Mesenchymal stem cell (in vitro differentiated cells and primary cell): ENCODE measurements around the gene VEGFD.

Experiments
- DNase-seq: peaks from one replicate; pipeline ENCODE4 v3.0.0-alpha.2; 2013
- H2AFZ ChIP-seq: one replicate; pipeline ENCODE4 v1.6.1; 2013; ENCODE audit warnings: low read depth, mild to moderate bottlenecking, control low read depth, inconsistent platforms, low read length, moderate library complexity
- H2AK5ac ChIP-seq: 2 replicates; pipeline ENCODE4 v1.6.1; 2013; ENCODE audit warnings: low read length, moderate library complexity, mild to moderate bottlenecking, inconsistent platforms; ENCODE audit not compliant: severe bottlenecking
- H2BK120ac ChIP-seq: one replicate; pipeline ENCODE4 v1.6.1; 2013; ENCODE audit warnings: low read depth, mild to moderate bottlenecking, inconsistent platforms, low read length, moderate library complexity
- H2BK12ac ChIP-seq, 2 experiments: one replicate each; pipeline ENCODE4 v1.6.1; 2013; ENCODE audit warnings: inconsistent platforms in 2 of 2, low read length in 2 of 2, mild to moderate bottlenecking in 2 of 2, moderate library complexity in 2 of 2, control low read depth in 1 of 2
- H2BK15ac ChIP-seq: one replicate; pipeline ENCODE4 v1.6.1; 2013; ENCODE audit warnings: mild to moderate bottlenecking, low read depth, inconsistent platforms; ENCODE audit not compliant: poor library complexity, severe bottlenecking
- H2BK5ac ChIP-seq: 2 replicates; pipeline ENCODE4 v1.6.1; 2013; ENCODE audit warnings: low read depth, mild to moderate bottlenecking, low read length, control low read depth, inconsistent platforms; ENCODE audit not compliant: poor library complexity, severe bottlenecking
- H3K14ac ChIP-seq, 2 experiments: one replicate each; pipeline ENCODE4 v1.6.1; 2013; ENCODE audit warnings: inconsistent platforms in 2 of 2, low read length in 2 of 2, control low read depth in 1 of 2, mild to moderate bottlenecking in 1 of 2, moderate library complexity in 1 of 2
- H3K18ac ChIP-seq, 2 experiments: one replicate each; pipeline ENCODE4 v1.6.1; 2013; ENCODE audit warnings: inconsistent platforms in 2 of 2, low read length in 2 of 2, control low read depth in 1 of 2, low read depth in 1 of 2, mild to moderate bottlenecking in 1 of 2
- H3K23ac ChIP-seq, 2 experiments: one replicate each; pipeline ENCODE4 v1.6.1; 2013; ENCODE audit warnings: inconsistent platforms in 2 of 2, low read length in 2 of 2, mild to moderate bottlenecking in 2 of 2, moderate library complexity in 2 of 2, control low read depth in 1 of 2
- H3K27ac ChIP-seq: 2 replicates; pipeline ENCODE4 v1.5.1; 2013; ENCODE audit warnings: mild to moderate bottlenecking, moderate library complexity, low read length, control low read depth, inconsistent platforms; ENCODE audit not compliant: poor library complexity, severe bottlenecking
- H3K27me3 ChIP-seq, 2 experiments: 2 replicates each; pipeline versions ENCODE4 v1.6.1 to v1.7.0; 2013; ENCODE audit warnings: low read length in 2 of 2, mild to moderate bottlenecking in 2 of 2, moderate library complexity in 2 of 2, control low read depth in 1 of 2, inconsistent platforms in 1 of 2; ENCODE audit not compliant: control insufficient read depth in 1 of 2, insufficient read depth in 1 of 2
- H3K36me3 ChIP-seq, 2 experiments: 2 replicates each; pipeline versions ENCODE4 v1.6.1 to v1.7.0; 2013; ENCODE audit warnings: low read length in 2 of 2, control low read depth in 1 of 2, inconsistent platforms in 1 of 2, low read depth in 1 of 2, mild to moderate bottlenecking in 1 of 2; ENCODE audit not compliant: insufficient read depth in 2 of 2, control insufficient read depth in 1 of 2
- H3K4ac ChIP-seq, 2 experiments: one replicate each; pipeline ENCODE4 v1.6.1; 2013; ENCODE audit warnings: inconsistent platforms in 2 of 2, low read length in 2 of 2, mild to moderate bottlenecking in 2 of 2, moderate library complexity in 2 of 2, control low read depth in 1 of 2, low read depth in 1 of 2
- H3K4me1 ChIP-seq: 2 replicates; pipeline ENCODE4 v1.6.1; 2013; ENCODE audit warnings: low read depth, low read length, control low read depth; ENCODE audit not compliant: control insufficient read depth, insufficient read depth
- H3K4me2 ChIP-seq: 2 replicates; pipeline ENCODE4 v1.6.1; 2013; ENCODE audit warnings: low read length, mild to moderate bottlenecking, inconsistent platforms; ENCODE audit not compliant: poor library complexity, severe bottlenecking
- H3K4me3 ChIP-seq, 2 experiments: 2 replicates each; pipeline versions ENCODE4 v1.5.1 to v1.7.0; 2013; ENCODE audit warnings: low read length in 2 of 2, mild to moderate bottlenecking in 2 of 2, control low read depth in 1 of 2, low read depth in 1 of 2; ENCODE audit not compliant: insufficient read depth in 1 of 2
- H3K79me1 ChIP-seq: replicated peaks from 2 replicates; pipeline ENCODE4 v1.6.1; 2013; ENCODE audit warnings: mild to moderate bottlenecking, control low read depth, low read length, inconsistent platforms; ENCODE audit not compliant: poor library complexity, severe bottlenecking
- H3K9ac ChIP-seq: 2 replicates; pipeline ENCODE4 v1.7.0; 2013; ENCODE audit warnings: mild to moderate bottlenecking, low read length, moderate library complexity
- H3K9me3 ChIP-seq: 2 replicates; pipeline ENCODE4 v1.7.0; 2013; ENCODE audit warnings: mild to moderate bottlenecking, low read length; ENCODE audit not compliant: control insufficient read depth
- H4K8ac ChIP-seq: one replicate; pipeline ENCODE4 v1.6.1; 2013; ENCODE audit warnings: inconsistent platforms, mild to moderate bottlenecking, low read length, moderate library complexity
- H4K91ac ChIP-seq: one replicate; pipeline ENCODE4 v1.6.1; 2013; ENCODE audit warnings: mild to moderate bottlenecking, low read length, inconsistent platforms
- WGBS: methylation state at CpG from one replicate; pipeline ENCODE4 v1.1.7; 2013; ENCODE audit warnings: mixed read lengths; 5-methylcytosine and 5-hydroxymethylcytosine counted together

The VEGFD gene

GRCh38 chrX:15366506-15367352, 17.5 kb downstream of the VEGFD start:
- Histone ChIP-seq H2BK5ac (no peak overlapping the region), H3K27ac (no peak overlapping the region), H3K4me1 (no peaks in the 10 kb centered on the region), H3K14ac (no peak overlapping the region), H4K8ac (no peak overlapping the region), H2BK12ac (no peak overlapping the region), H2AK5ac (no peak overlapping the region), H2AFZ (no peak overlapping the region), H3K4ac (no peak overlapping the region), H3K9ac (no peak overlapping the region), H3K79me1 (no peaks in the 10 kb centered on the region), H2BK120ac (no peak overlapping the region), H3K27me3 (peaks cover 0 to 10% of the 10 kb centered on the region in 2 experiments), H3K36me3 (no peaks in the 10 kb centered on the region), H3K4me2 (no peak overlapping the region), H3K9me3 (no peaks in the 10 kb centered on the region), H3K23ac (no peak overlapping the region), H2BK15ac (no peak overlapping the region), H3K4me3 (no peak overlapping the region), H4K91ac (no peak overlapping the region), H3K18ac (no peak overlapping the region)
- WGBS, result 88% methylated on average over 8 of the region's 9 CpGs
- no peak for DNase-seq

GRCh38 chrX:15359701-15360100, 24.5 kb downstream of the VEGFD start:
- no peak overlapping the region for H3K4ac ChIP-seq
- H3K4me2 ChIP-seq, result no peak overlapping the region
- no peak overlapping the region for H4K91ac ChIP-seq
- H2AK5ac ChIP-seq, result no peak overlapping the region
- H2BK5ac ChIP-seq, result no peak overlapping the region
- 100% methylated on average over 1 of the region's 2 CpGs for WGBS
- H3K9me3 ChIP-seq, result no peaks in the 10 kb centered on the region
- no peak overlapping the region for H3K4me3 ChIP-seq
- H3K14ac ChIP-seq, result no peak overlapping the region
- H2BK12ac ChIP-seq, result no peak overlapping the region
- H3K23ac ChIP-seq, result no peak overlapping the region
- H2AFZ ChIP-seq, result no peak overlapping the region
- H3K27ac ChIP-seq, result no peak overlapping the region
- H2BK120ac ChIP-seq, result no peak overlapping the region
- no peak for DNase-seq
- no peaks in the 10 kb centered on the region for H3K79me1 ChIP-seq
- no peak overlapping the region for H4K8ac ChIP-seq
- no peaks in the 10 kb centered on the region for H3K36me3 ChIP-seq
- no peaks in the 10 kb centered on the region for H3K4me1 ChIP-seq
- peaks cover 0 to 4% of the 10 kb centered on the region in 2 experiments for H3K27me3 ChIP-seq
- no peak overlapping the region for H3K18ac ChIP-seq
- H3K9ac ChIP-seq, result no peak overlapping the region
- H2BK15ac ChIP-seq, result no peak overlapping the region

GRCh38 chrX:15358533-15358932, 25.7 kb downstream of the VEGFD start:
- no peak for DNase-seq
- Histone ChIP-seq H2AK5ac (no peak overlapping the region), H3K4me1 (no peaks in the 10 kb centered on the region), H2BK12ac (no peak overlapping the region), H2BK15ac (no peak overlapping the region), H2BK120ac (no peak overlapping the region), H3K36me3 (no peaks in the 10 kb centered on the region), H2AFZ (no peak overlapping the region), H3K4me3 (no peak overlapping the region), H3K27ac (no peak overlapping the region), H3K23ac (no peak overlapping the region), H3K18ac (no peak overlapping the region), H4K8ac (no peak overlapping the region), H3K9me3 (no peaks in the 10 kb centered on the region), H3K14ac (no peak overlapping the region), H3K4me2 (no peak overlapping the region), H3K9ac (no peak overlapping the region), H3K27me3 (peaks cover 0 to 4% of the 10 kb centered on the region in 2 experiments), H4K91ac (no peak overlapping the region), H3K79me1 (no peaks in the 10 kb centered on the region), H2BK5ac (no peak overlapping the region), H3K4ac (no peak overlapping the region)
- no CpG with 5 or more reads among the region's 2 CpGs for WGBS

GRCh38 chrX:15356444-15356843, 27.8 kb downstream of the VEGFD start:
- Histone ChIP-seq H3K18ac (no peak overlapping the region), H3K23ac (no peak overlapping the region), H4K91ac (no peak overlapping the region), H3K4me3 (no peak overlapping the region), H3K27ac (no peak overlapping the region), H4K8ac (no peak overlapping the region), H3K9me3 (no peaks in the 10 kb centered on the region), H3K4me1 (no peaks in the 10 kb centered on the region), H2BK12ac (no peak overlapping the region), H3K36me3 (no peaks in the 10 kb centered on the region), H3K4ac (no peak overlapping the region), H3K27me3 (peaks cover 0 to 4% of the 10 kb centered on the region in 2 experiments), H2AK5ac (no peak overlapping the region), H2AFZ (no peak overlapping the region), H3K4me2 (no peak overlapping the region), H2BK15ac (no peak overlapping the region), H3K14ac (no peak overlapping the region), H2BK120ac (no peak overlapping the region), H3K9ac (no peak overlapping the region), H2BK5ac (no peak overlapping the region), H3K79me1 (no peaks in the 10 kb centered on the region)
- WGBS, result no CpG with 5 or more reads among the region's 1 CpG
- peak; percentile 86 for DNase-seq
